HG02798 (cell line): Measurements from ENCODE around the gene SMIM23.

ENCODE experiments used
- ATAC-seq: cut with Tn5 transposase; IDR thresholded peaks from one replicate; pipeline ENCODE4 v1.9.1; 2021; ENCODE audit warnings: mild to moderate bottlenecking; ENCODE audit not compliant: unreplicated experiment, poor library complexity

Gene SMIM23

DNA sequence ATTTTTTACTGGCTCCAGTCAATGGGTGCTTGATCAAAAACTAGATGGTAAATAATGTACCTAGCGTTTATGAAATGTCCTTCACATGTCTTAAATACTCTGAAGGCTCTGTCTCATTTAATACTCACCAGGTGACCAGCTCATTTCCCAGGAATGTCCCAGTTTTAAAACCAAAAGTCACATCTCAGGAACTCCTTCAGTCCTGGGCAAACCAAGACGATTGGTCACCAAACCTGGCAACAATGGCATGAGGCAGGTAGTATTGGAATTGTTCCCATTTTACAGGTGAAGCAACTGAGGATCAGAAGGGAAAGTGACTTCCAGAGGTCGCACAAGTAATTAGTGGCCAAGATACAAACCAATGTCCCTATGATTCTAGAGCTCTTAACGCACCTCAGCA, 27.7 kb downstream of the SMIM23 start:
- no peak for ATAC-seq

DNA sequence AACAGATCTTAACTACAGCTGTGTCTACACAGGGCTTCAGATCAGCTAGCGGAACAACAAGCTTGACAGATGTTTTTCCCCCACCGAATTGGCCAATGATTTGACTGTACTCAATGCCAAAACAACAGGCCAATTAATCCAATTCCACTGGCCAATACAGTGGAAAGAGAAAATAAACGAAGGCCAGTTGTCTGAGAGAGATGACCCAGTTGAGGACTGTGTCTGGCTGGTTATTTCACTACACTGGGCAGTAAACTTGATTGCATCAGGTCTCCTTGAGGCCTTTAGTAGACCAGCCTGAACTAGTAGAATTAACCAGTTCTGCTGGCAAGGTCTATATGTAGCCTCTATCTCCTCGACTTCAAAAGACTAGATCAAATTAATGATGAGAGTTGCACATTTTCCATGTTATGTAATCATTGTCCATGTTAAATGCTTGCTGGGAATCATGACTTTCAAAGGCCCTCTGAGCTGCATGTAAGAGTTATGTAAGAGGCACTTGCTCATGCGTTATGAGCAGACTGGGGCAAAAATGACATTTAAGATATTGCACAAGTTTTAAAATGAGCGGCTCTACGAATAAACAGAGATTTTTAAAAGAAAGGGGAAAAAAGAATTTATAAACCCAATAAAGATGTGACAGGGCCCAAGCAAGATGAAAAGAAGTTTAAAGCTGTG, 28.3 kb downstream of the SMIM23 start:
- ATAC-seq: no peak

DNA sequence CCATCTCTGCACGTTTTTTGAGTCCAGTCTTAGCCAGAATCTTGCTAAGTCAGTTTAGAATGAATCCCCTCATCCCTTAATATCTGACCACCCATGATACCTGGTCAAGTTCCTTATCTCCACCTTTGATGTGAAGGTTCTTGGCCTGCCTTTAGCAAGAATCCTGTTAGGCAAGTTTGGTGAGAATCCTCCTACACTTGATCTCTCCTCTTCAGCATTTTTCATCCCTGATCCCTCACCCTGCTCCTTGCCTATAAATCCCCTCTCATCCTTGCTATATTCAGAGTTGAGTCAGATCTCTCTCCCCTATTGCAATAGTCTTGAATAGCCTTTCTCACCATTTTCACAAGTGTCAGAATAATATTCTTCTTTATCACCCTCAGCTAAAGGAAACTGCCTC, 31.0 kb downstream of the SMIM23 start:
- no peak for ATAC-seq

DNA sequence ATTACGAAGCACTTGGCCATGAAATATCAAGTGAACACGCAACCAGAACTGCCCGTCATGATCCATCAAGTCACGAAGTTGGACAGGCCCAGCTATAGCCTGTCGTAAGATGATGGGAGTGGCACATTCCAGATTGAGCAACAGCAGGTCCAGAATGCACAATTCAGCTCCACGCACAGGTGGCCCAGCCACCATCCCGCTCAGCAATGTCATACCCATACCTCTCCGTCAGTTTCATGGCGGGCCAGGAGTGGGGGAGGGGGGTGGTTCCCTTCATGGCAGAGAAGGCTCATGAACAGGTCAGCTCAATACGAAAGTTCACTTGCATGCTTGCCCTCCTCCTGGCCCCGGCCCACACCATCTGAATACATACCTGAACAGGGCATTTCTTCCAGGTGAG, 34.9 kb downstream of the SMIM23 start:
- ATAC-seq: no peak

DNA sequence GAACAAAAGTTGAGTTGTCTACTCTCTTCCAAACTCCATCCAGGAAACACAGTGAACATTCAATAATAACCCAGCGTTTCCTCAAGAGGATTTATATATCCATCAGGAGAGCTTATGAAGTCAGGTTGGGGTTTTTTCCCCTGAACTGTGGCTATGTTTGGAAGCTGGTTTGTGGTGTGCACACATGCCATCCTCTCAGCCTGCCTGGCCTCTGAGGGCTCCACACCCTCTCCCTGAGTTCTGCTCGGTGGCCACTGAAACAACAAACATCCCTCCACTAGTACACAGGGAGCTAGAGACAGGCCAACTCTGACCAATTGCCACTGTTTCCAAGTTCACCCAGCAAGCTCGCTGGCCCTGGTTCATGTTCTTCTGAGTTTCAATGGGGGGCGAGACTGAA, 35.7 kb downstream of the SMIM23 start:
- no peak for ATAC-seq

DNA sequence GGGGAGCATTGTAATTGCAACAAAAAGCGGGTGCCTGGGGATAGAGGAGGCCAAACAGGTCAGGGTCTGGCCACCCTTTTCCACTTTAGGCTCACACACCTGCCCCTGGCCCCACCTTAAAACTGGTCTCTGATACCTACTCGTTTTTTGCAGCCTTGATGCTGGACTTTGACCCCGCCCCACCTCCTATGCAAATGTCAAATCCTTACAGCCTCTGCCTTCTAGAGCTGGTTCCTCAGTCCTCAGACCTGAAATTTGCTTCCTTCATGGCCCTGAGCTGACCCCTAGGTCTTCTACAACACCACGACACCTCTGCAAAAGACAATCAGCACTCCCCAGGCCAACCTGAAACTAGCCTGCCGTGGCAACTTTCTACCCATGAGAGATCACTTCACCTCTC, 37.7 kb downstream of the SMIM23 start:
- ATAC-seq: no peak

DNA sequence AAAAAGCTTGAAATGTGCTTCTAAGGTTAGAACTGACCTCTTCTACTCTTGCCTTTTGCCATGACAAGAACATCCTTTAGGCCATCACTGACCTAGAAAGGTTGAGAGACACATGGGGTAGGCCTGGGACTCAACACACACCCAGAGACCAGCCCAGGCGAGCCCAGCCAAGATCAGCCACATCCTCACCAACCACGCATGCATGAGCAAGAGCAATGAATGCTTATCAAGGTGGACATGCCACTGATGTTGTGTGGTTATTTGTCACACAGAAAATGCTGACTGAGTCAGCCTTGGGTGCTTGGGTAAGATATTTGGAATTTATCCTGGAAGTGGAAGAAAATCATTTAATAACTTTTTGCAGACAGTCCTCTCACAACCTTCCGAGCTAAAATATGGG, 39.4 kb downstream of the SMIM23 start:
- ATAC-seq: no peak

DNA sequence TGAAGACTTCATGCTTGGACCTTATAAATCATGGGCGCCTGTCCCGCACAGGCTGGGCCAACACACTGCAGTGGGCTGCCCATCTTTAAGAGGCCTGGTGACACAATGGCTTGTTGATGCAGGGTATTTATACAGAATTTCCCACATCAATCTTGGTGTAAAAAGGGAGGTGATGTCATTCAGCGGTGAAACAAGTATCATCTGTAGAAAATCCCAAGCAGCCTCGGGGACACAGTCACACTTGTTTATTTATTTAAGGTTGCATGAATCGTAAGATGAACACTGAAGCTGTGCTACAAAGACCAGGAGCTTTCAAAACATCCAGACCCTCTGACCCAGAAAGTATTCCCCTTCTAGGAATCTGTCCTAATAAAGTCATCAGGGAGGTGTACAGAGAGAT, 40.5 kb downstream of the SMIM23 start:
- no peak for ATAC-seq

DNA sequence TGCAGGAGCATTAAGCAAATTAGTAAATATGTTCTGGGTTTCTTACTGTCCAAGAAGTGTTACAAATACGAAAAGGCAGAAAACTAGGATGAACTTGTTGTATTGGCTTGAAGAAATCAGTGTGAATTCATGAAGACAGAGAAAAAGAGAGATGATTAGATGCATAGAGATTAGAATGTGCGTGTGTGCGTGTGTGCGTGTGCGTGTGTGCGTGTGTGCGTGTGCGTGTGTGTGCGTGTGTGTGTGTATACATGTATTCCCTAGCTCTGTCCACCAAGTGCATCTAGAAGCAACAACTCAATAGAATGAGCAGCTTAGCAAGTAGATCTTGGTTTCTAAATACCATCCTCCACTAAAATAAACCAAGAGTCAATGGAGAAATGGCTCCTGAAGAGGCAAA, 41.5 kb downstream of the SMIM23 start:
- ATAC-seq: no peak

DNA sequence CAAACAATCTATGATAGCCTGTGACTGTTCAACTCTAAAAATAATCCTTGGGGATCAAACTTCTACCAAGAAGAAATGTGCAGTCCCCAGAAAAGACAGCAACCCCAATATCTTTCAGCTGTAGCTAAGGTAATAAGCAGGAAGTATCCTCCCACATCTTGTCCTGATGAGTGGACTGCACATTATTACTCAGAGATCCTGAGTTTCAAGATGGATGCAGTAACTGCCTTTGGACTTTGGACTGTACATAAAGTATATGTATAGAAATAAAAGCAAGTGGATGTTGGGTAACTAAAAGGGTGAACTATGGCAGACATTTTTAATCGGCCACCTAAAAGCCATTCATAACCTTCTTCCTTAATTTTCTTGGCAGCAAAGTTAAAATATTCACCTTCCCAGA, 45.1 kb downstream of the SMIM23 start:
- no peak for ATAC-seq

DNA sequence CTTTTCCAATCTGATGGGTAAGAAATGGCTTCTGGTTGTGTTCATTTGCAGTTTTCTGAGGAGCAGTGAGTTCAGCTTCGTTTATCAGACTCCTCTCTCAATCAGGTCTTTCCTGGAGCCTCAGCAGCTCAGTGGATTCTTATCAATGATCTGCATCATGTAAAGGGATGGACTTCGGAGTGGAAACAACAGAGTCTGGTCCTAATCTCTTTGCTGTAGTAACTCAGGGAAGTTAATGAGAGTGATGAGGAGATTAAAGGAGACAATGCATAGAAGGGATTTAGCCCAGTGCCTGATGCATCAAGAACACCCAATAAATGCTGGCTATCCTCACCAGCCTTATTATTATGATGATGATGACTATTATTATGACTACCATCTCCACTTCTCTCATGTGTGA, 47.2 kb downstream of the SMIM23 start:
- ATAC-seq: no peak

DNA sequence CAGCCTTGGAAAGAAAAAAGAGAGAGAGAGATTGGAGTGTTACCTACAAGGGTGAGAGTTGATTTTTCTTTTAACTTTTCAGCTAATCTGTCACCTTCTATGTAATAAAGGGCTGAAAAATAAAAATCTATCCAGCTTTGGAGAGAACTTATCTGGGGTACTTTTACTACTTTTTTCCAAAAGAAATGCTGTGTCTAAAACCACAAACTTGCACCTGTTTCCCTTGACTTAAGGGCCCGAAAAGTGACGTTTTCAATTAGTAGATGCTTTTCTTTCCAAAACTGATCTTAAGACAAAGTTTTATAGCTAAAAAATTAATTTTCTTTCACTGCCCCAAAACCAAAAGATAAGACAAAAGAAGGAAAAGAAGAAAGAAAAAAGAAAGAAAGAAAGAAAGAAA, 48.8 kb downstream of the SMIM23 start:
- ATAC-seq: no peak

DNA sequence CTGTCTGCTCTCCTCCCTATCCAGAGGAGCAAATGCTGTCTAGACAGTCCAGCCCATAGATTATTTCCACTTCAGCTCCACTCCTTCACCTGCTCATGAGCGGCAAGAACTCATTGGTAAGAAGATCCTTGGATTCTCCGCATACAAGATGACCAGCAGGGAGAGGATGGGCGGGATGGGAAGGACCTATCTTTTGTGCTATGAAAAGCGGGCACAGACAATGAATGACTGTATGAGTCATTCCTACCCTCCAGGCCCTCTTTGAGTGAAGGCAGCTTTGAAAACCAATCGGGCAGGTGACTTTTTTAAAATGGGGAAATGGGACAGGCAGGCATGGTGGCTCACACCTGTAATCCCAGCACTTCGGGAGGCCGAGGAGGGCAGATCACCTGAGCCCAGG, 49.4 kb downstream of the SMIM23 start:
- ATAC-seq: no peak

DNA sequence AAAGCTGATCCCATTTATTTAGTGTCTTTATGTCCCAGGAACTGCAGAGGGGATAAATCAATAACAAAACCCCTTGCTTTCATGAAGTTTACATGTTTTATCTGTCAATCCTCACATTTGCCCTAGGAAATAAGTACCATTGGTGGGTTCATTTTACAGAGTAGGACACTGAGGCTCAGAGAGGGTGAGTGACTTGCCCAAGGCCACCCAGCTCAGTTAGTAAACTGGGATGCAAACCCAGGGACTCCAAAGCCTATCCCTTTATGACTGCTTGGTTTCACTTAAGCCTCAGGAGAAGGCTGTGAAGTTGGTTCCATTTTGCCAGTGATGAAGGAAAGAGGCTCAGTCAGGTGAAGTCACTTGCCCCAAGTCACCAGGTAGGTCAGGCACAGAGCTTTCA, 51.9 kb downstream of the SMIM23 start:
- no peak for ATAC-seq

DNA sequence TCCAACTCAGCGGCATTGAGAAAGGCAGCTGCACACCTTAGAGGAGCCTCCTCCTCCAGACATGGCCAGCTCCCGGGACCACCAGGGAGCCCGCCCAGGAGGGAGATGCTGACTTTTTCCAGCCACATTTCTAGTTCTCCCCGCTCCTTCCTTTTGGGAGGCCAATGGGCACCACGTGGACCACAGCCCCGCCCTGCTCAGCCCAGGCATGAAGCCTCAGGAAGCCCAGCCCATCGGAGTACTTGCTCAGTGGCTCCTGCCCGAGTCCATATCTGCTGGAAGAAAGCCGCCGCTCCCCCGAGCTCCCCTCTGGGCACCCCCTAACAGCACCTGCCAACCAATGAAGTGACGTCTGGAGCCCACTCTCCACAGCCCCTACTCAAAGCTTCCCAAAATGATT, 52.4 kb downstream of the SMIM23 start:
- ATAC-seq: no peak

DNA sequence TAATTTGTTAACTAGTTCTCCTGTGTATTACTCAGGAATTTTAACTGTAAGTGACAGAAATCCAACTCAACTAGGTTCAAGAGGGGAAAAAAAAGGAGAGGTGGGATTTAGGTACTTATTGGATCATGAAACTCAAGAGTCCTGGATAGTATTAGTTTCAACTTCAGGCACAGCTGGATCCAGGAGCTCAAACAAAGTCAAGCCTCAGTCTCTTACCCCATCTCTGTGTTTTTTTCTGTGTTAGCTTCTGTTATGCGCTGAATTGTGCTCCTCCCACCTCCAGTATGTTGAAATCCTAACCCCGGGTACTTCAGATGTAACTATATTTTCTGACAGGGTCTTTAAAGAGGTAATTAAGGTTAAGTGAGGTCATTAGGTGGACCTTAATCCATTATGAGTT, 53.5 kb downstream of the SMIM23 start:
- ATAC-seq: no peak

DNA sequence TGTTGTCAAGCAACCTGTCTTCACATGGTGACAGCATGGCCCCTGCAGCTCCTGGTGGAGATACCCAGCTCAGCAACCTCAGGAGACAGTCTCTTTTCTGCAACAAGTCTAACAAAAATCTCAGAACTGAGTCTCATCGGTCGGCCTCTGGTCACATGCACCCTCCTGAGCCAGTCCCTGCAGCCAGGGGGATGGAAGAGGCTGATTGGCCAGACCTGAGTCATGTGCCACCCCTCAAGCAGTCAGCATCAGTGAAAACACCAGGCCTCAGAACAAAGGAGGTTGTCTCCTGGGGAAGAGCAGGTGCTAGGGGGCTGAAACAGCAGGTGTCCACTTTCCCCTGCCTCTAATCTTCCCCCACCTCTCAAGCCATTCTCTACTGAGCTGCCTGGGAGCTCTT, 54.4 kb downstream of the SMIM23 start:
- ATAC-seq: no peak
